Astrocyte of the hippocampus (primary cell): ENCODE measurements around the gene ARHGEF12.

ENCODE experiments used
- DNase-seq: peaks from one replicate; pipeline ENCODE4 v3.0.0; 2011; ENCODE audit warnings: low read depth, low spot score

Gene ARHGEF12, protein sequence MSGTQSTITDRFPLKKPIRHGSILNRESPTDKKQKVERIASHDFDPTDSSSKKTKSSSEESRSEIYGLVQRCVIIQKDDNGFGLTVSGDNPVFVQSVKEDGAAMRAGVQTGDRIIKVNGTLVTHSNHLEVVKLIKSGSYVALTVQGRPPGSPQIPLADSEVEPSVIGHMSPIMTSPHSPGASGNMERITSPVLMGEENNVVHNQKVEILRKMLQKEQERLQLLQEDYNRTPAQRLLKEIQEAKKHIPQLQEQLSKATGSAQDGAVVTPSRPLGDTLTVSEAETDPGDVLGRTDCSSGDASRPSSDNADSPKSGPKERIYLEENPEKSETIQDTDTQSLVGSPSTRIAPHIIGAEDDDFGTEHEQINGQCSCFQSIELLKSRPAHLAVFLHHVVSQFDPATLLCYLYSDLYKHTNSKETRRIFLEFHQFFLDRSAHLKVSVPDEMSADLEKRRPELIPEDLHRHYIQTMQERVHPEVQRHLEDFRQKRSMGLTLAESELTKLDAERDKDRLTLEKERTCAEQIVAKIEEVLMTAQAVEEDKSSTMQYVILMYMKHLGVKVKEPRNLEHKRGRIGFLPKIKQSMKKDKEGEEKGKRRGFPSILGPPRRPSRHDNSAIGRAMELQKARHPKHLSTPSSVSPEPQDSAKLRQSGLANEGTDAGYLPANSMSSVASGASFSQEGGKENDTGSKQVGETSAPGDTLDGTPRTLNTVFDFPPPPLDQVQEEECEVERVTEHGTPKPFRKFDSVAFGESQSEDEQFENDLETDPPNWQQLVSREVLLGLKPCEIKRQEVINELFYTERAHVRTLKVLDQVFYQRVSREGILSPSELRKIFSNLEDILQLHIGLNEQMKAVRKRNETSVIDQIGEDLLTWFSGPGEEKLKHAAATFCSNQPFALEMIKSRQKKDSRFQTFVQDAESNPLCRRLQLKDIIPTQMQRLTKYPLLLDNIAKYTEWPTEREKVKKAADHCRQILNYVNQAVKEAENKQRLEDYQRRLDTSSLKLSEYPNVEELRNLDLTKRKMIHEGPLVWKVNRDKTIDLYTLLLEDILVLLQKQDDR (N-terminal part only)

DNA sequence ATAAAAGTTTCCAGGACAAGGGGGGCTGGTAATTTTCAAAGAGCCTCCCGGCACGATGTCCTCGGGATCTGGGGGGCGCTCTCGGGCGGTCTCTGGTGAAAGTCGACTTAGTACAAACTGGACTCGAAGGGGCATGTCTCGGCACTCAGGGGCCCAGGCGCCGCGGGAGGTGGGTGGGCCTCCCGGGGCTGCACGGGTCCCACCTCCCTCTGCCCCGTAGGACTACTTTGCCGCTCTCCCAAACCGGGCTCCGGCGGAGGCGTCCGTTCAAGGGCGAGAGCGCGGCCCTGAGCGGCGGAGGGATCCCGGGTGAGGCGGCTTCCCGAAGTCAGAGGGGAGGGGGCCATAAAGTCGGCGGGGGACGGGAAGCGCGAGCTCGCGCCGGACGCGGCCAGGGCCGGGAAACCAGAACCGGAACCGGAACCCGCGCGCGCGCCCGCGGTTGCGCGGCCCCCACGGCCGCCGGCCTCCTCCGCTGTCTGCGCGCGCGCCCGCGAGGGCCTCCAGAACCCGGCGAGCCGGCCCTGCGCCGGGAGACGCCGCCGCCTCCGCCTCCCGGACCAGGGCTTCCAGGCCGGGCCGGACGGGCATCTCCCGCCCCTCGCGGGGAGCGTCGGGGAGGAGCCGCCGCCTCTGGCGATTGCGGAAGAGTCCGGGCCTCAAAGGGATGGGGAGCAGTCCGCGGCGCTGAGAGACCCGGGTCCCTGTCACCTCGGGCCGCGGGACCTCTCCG, at the start of gene ARHGEF12:
TSS of gene ARHGEF12 (plus strand) at position 506 of the 733 bp plus-strand sequence. CDS start 831 bp downstream, outside the sequence.
- DNase-seq, result peak; percentile 99

DNA sequence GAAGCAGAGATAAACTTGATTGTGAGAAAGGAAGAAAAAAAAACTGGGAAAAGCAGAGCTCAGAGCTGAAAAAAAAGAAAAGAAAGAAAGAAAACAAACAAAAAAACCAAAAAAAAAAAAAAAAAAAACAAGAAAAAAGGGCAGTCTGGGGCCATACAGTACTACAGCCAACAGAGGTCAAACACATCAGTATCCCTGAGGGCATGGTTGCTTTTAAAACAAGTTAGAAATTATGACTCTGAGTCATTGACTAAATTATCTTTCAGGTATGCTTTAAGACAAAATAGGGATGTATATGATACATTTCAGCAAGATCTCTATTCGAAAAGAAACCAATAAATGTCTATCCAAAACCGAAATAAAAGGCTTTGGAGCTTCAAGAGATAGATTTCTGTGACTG, 48.2 kb upstream of the ARHGEF12 start:
- no peak for DNase-seq

DNA sequence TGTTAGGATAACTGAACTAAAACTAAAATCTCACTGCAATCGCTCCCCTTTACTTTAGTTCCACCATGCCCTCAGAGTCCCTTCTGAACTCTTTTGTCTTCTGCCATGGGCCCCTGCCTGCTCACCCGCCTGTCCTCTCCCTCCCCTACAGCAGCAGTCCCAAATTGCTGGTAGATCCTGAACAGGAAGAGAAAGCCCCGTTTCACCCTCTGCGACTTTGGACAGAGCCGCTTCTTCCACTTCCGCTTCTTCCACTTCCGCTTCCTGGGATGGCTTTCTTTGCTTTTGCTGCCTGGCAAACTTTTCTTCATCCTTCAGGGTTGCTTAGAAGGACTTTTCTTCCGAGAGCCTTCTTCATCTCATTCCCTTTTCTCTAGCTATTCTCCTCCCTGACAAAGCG, 46.8 kb upstream of the ARHGEF12 start:
- no peak for DNase-seq

DNA sequence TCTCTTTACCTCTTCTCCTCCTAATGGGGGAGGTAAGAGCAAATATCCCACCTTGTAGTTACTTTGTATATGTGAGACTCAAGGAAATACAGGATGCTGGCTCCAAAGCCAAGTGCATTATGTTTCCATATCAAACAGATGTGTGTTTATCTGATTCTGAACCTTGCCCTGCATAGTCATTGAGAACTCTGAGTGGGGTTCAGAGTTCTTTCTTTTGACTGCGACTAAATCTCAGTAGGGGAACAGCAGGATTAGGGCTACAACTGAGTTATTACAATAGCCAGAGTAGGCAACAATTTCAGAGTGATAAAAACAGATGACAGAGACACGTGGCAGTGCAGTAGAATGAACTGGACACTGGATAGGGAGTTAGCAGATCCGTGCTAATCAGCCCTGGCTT, 45.3 kb upstream of the ARHGEF12 start:
- no peak for DNase-seq

DNA sequence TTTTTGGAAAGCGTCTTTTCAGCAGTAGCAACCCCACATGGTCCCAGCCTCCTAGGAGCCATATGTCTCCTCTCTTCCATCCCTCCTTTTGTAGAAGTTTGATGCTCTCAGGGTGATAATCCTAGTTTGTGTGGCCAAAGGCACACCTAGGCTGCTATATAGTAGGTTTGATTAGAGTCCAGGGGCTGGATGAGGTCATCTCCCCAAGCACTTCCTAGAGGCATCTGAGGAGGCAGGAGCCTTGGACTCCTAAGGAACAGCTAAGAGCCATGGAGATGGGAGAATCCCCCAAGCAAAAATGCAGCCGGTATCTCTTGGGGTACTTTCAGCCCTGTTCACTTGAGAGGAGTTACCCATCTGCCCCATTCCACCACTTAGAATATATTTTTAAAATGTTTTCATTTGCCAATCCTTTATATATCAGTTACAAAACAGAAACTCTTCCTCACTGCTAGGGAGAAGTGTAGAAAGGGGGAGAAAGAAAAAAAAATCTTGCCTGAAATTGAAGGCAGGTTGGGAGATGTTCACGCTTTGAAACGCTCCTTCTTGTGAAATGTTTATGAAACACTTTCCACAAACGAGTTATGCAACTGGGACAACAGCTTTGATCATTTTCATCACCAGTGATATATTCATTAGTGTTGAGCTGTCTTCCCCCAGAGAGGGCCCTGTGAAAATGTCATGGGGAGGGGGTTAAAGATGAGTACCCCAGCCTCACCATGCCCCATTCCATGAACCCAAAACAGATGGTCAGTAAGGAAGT, 43.0 kb upstream of the ARHGEF12 start:
- no peak for DNase-seq

DNA sequence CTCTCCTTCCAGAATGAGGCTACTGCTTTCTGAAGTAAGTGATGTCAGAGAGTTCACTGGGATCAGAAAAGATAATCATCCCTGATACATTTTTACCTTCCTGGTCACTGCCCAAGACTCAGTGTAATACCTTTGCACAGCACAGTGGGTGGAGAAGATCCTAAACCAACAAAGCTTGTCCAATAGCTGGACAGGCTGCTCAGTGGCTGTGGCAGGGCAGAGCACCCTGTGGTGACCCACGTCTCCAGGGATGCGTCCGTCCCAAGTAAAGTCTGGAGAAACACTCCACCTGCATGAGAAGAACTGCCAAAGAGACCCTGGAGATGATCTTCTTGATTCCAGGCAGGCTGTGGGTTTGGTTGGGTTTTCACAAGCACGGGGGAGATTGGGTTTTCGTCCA, 42.1 kb upstream of the ARHGEF12 start:
- DNase-seq, result no peak

DNA sequence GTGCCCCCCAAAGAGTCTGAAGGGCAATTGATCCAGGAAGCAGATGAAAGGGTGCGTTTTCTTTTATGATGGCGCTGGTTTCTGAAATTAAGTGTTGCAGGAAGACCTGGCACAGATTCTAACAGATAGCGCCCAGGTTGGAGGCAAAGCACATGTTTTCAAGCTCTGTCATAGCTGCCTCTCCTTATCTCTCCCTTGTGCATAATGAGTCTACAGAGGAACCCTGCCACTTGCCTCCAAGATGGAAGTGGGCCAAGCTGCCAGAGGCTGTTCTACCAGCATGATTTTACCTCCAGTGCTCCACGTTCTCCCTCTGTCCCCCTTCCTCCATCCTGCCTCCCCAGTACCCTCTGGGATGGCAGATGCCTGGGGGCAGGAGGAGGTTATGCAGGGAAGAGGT, 41.1 kb upstream of the ARHGEF12 start:
- DNase-seq, result peak; percentile 54

DNA sequence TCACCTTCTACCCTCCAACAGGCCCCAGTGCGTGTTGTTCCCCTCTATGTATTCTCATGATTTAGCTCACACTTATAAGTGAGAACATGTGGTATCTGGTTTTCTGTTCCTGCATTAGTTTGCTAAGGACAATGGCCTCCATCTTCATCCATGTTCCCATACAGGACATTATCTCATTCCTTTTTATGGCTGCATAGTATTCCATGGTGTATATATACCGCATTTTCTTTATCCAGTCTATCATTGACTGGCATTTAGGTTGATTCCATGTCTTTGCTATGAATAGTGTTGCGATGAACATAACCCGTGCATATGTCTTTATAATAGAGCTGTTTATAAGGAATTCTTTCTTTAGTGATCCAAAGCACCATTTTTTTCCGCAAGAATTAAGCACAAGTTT, 39.7 kb upstream of the ARHGEF12 start:
- DNase-seq, result no peak

DNA sequence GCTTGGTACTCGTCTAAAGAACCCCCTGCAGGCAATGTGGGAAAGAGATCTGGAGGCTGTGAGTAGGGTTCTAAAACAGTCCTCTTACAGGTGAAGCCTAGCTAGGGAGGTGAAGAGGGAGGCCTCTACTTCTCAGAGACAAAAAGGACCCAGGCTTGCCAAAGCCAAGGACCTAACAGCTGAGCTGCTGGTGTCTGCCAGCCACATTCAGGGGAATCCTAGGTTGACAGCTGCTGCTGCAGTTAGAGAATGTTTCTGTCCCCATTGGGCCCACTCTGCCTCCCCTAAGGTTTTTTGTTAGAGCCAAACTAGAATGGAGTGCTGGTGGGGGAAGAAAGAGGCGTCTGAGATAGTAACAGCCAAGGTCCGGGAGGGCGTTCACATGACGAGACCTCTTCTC, 37.8 kb upstream of the ARHGEF12 start:
- no peak for DNase-seq

DNA sequence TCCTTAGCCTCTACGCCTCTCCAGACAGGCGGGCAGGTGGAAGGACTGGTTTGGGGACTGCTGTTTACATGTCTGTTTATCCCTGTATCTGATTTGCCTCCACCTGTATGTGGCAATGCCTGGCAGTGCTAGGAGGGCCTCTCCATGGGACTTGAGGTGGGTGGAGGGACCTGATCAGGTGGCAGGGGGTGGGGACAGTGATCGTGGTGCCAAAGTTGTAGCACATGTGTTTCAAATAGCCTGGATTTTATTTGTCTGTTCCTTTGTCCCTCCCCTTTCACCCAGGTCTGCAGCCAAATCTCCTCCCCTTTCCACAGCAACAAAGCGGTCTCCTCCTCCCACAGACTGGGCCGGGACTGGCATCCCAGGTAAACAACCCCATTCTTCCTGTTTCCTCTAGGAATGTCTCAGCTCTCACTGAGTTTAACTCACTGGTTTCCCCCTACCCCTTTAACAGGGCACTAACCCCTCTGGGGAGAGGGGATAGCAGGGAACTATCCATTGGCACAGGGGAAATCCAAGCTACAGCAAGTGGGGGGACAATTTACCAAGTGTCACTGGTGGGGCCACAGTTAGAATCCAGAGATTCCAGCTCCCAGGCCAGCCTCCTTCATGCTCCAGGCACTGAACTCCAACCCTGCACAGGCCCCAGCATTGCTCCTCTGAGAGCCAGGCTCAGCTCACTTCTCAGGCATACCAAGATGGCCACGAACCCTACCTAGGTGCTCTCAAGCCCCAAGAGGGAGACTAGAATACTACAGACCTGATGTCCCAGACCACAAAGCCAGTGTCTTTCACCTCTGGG, 34.0 kb upstream of the ARHGEF12 start:
- no peak for DNase-seq

DNA sequence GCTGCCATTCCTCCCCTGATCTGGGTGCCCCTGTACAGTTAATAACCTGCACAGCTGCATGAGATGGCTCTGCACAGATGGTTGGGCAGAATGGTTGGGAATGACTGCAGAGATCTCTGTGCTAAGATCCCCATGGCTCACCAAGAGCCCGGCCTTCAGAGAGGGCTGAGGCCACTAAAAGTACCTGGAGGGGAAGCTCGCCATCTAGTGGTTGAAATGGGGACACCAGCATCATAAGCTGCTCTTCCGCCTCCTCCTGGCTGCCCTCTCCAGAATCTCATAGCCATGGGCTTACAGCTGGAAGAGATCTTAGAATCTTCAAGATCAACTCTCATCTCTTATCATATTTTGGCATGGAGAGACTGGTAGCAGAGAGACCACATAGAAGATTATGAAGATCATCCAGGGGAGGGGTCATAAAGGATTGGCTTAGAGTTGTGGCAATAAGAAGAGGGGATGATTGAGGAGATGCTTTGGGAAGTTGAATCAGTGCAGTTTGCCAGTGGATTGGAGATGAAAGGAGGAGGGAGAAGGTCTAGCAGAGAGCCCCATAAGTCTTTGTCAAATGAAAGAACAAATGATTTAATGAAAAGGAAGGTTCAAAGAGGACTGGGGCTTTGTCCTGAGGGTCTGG, 33.1 kb upstream of the ARHGEF12 start:
- peak; percentile 85 for DNase-seq

DNA sequence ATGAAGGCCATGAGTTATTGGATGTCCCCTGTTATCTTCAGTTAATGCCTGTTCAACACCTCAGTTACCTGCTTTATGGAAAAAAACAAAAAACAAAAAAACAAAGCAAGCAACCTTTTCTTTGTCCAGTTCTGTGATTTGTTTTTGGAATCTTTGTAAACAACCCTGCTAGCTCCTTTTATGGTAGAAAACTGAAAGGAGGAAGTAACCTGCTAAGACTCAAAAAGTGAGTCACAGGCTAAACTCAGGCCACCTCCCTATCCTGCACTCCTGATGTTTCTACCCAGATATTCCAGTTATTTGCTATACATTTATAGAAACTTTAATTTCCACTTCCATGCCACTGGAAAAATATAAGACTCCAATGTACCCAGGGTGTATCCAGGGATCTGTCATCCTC, 31.7 kb upstream of the ARHGEF12 start:
- DNase-seq, result peak; percentile 35

DNA sequence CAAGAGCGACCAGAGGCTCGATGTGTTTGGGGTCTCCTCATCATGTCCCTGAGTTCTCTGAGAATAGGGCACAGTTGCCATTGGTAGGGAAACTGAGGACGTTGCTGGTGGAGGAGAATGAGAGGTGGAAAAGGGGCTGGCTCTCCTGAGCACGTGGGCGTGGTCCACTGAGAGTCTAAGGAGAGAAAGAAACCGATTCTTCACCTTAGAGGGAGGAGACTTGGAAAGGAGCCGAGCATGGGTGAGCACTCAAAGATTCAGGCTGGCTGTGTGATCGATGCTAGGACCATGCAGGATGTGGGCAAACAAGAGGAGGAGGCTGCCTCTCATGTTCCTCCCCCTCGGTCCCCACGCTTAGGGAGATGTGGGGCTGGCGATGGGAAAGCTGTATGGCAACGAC, 30.9 kb upstream of the ARHGEF12 start:
- DNase-seq, result no peak

DNA sequence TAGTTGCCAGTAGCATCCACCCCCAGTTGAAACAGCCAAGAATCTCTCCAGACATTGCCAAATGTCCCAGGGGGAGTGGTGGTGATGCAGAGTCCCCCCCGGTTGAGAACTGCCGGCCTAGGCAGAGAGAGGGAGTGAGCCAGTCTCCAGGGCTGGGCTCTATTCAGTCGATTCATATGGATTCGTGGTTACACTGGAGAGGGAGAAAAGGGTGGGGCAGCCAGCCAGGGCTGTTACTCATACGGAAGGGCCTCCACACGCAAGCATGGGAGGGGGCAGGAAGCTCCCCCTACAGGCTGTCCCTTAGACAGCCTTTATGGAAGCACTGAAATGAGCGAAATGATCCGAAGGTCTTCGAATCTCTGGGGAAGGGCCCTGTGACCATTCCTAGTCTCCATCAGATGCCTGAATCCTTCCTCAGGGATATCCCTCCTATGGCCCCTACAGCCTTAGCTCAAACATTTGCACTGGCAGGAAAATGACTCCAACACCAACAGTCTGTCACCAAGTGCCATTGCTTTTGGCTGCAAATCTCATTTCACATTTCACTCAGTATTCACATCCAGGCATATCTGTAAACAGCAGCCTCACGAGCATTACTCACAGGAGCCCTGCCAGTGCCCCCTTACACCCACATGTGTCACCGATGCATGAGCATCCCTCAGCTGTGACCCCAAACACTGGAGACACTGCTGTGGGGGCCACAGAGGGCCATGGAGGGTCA, 29.5 kb upstream of the ARHGEF12 start:
- DNase-seq, result peak; percentile 94

DNA sequence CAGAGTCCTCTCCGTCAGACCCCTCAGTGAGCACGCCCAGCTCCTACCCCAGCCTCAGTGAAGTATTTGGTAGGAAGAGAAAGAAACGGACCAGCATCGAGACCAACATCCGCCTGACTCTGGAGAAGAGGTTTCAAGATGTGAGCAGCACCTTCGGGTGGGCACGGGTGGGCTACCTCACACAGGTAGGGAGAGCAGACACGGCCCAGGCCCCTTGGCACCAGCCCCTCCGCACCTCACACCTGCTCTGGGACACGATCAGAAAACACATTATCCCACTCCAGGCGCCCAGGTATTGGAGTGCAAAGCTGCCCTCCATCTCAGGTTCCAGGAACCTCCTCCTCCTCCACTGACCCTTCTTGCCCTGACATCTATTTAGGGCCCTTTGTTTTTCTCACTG, 28.7 kb upstream of the ARHGEF12 start:
- no peak for DNase-seq

DNA sequence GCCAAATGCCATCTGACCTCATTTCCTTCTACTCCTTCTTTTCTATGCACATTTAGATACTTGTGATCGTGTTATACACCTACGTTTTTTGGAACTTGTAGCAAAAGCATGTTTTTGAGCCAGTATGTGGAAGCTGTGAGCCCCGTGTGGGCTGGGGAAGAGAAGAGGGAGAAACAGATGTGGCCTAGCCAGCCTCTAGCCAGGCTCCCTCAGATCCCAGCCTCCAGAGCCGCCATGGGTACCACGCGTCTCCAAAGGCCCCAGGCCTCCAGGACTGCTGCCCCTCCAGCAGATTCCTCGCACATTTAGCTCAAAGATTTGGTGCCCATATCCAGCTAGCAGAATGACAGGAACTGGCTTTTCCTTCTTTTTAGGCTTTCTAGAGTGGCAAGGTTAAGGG, 28.1 kb upstream of the ARHGEF12 start:
- DNase-seq, result no peak

DNA sequence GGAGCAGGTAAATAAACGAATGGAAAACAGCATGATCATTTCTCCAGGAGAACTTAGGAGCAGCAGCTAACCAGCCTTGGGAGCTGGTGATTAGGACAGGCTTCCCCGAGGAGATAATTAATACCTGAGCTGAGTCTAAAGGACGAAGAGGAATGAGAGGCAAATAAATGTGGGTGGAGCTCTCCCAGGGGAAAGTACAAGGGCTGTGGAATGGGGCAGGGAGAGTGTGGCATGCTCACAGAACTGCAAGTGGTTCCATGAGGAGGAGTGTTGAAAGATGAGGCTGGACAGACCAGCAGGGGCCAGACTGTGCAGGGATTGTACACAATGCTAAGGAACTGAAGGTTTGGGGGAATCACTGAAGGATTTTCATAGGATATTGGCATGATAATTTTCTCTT, 25.3 kb upstream of the ARHGEF12 start:
- no peak for DNase-seq

DNA sequence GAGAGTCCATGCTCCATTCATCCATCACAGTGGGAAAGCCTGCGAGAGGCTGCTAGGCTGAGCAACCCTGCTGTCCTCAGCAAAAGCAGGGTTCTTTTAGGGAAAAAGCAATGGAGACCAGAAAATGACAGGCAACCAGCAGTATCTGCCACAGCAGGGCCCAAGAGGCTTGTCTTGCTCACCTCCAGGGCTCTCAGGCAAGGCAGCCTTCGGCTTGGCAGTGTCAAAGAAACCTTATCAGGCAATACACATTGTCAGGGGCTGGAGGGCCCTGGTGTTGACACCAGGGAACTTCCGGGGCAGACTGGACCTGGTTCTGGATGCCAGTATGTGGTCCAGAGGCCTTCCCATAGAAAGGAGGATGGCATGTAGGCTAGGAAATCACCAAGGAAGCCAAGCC, 21.4 kb upstream of the ARHGEF12 start:
- no peak for DNase-seq
